ENCODE results near the gene TPM1. TPM values are rescaled to one million over a fixed set of nuclear protein-coding genes. Genes with fewer than 3 reads are reported as not detected.

Gene TPM1
- total and polyA plus RNA-seq, 2 donors (not counting 1 experiment from before 2014, with no cell fraction given) = 5.5 to 20.3 TPM

GRCh38 chr15:63069616-63070090 is 27.1 kb downstream of the TPM1 start:
- H3K27me3 ChIP-seq (replicated peaks in 1 of 4; ENCODE audit: control extremely low read depth in 1 of 4, control insufficient read depth in 3 of 4, insufficient read depth in 4 of 4, low read length in 3 of 4) = no peaks in the 10 kb centered on the region
- no peak overlapping the region for H3K4me2 ChIP-seq (replicated peaks; ENCODE audit: low read depth, low read length, poor library complexity, severe bottlenecking)
- no CpG with 5 or more reads among the region's 3 CpGs for WGBS (ENCODE audit: insufficient coverage)
- no peaks in the 10 kb centered on the region for H3K36me3 ChIP-seq (replicated peaks in 1 of 2; ENCODE audit: control extremely low read depth in 1 of 2, control insufficient read depth in 1 of 2, extremely low read depth in 1 of 2, insufficient read depth in 2 of 2, low read length in 1 of 2)
- H3K9me3 ChIP-seq (ENCODE audit: control extremely low read depth in 1 of 3, control insufficient read depth in 2 of 3, insufficient read depth in 1 of 3, low read length in 2 of 3) = no peaks in the 10 kb centered on the region
- ChIA-PET POLR2A (no interaction called here), CTCF (no interaction called here)
- Mint-ChIP-seq H3K27me3 (no peaks in the 10 kb centered on the region), H3K4me1 (no peaks in the 10 kb centered on the region), H3K27ac (no peak overlapping the region), H3K4me3 (no peak overlapping the region), H3K9me3 (ENCODE audit: insufficient read depth) (no peaks in the 10 kb centered on the region)
- intact Hi-C loops (cut with micrococcal nuclease) = no loop called here
- DNase-seq (no peak), ATAC-seq (ENCODE audit: low read depth) (no peak)
- H3K9ac ChIP-seq (ENCODE audit: low read length) = no peak overlapping the region
- H4K20me1 ChIP-seq (ENCODE audit: control insufficient read depth, insufficient read depth, low read length, poor library complexity, severe bottlenecking) = no peaks in the 10 kb centered on the region
- TF ChIP-seq CTCF (IDR thresholded peaks at IDR 0.05) (no peak), EZH2 (IDR thresholded peaks at IDR 0.05; ENCODE audit: borderline replicate concordance, insufficient read depth, low read depth, low read length, poor library complexity, severe bottlenecking) (no peak)
- no peak overlapping the region for H3K4me3 ChIP-seq (ENCODE audit: control extremely low read depth in 1 of 5, extremely low read depth in 1 of 5, insufficient read depth in 1 of 5, low read depth in 2 of 5, low read length in 4 of 5)
- H2AFZ ChIP-seq (ENCODE audit: insufficient read depth, low read depth, low read length, poor library complexity, severe bottlenecking) = no peak overlapping the region
- no peak overlapping the region for H3K27ac ChIP-seq (ENCODE audit: low read length in 2 of 2)
- H3K79me2 ChIP-seq (ENCODE audit: control insufficient read depth, insufficient read depth, low read length) = no peaks in the 10 kb centered on the region
- no peaks in the 10 kb centered on the region for H3K4me1 ChIP-seq (ENCODE audit: control insufficient read depth in 2 of 2, insufficient read depth in 2 of 2, low read length in 2 of 2)

GRCh38 chr15:63070681-63071129 is 28.2 kb downstream of the TPM1 start:
- Histone ChIP-seq H3K36me3 (replicated peaks in 1 of 2; ENCODE audit: control extremely low read depth in 1 of 2, control insufficient read depth in 1 of 2, extremely low read depth in 1 of 2, insufficient read depth in 2 of 2, low read length in 1 of 2) (no peaks in the 10 kb centered on the region), H3K9ac (ENCODE audit: low read length) (no peak overlapping the region), H3K4me1 (ENCODE audit: control insufficient read depth in 2 of 2, insufficient read depth in 2 of 2, low read length in 2 of 2) (no peaks in the 10 kb centered on the region), H4K20me1 (ENCODE audit: control insufficient read depth, insufficient read depth, low read length, poor library complexity, severe bottlenecking) (no peaks in the 10 kb centered on the region), H3K9me3 (ENCODE audit: control extremely low read depth in 1 of 3, control insufficient read depth in 2 of 3, insufficient read depth in 1 of 3, low read length in 2 of 3) (no peaks in the 10 kb centered on the region), H3K4me2 (replicated peaks; ENCODE audit: low read depth, low read length, poor library complexity, severe bottlenecking) (no peak overlapping the region), H3K27me3 (replicated peaks in 1 of 4; ENCODE audit: control extremely low read depth in 1 of 4, control insufficient read depth in 3 of 4, insufficient read depth in 4 of 4, low read length in 3 of 4) (no peaks in the 10 kb centered on the region), H3K79me2 (ENCODE audit: control insufficient read depth, insufficient read depth, low read length) (no peaks in the 10 kb centered on the region), H3K4me3 (ENCODE audit: control extremely low read depth in 1 of 5, extremely low read depth in 1 of 5, insufficient read depth in 1 of 5, low read depth in 2 of 5, low read length in 4 of 5) (no peak overlapping the region), H3K27ac (ENCODE audit: low read length in 2 of 2) (no peak overlapping the region), H2AFZ (ENCODE audit: insufficient read depth, low read depth, low read length, poor library complexity, severe bottlenecking) (no peak overlapping the region)
- POLR2A ChIA-PET = no interaction called here
- DNase-seq (no peak), ATAC-seq (ENCODE audit: low read depth) (no peak)
- CTCF ChIA-PET = no interaction called here
- Mint-ChIP-seq H3K9me3 (ENCODE audit: insufficient read depth) (no peaks in the 10 kb centered on the region), H3K27ac (no peak overlapping the region), H3K4me1 (no peaks in the 10 kb centered on the region), H3K4me3 (no peak overlapping the region), H3K27me3 (no peaks in the 10 kb centered on the region)
- WGBS (ENCODE audit: insufficient coverage) = no CpG with 5 or more reads among the region's 6 CpGs
- TF ChIP-seq CTCF (IDR thresholded peaks at IDR 0.05) (no peak), EZH2 (IDR thresholded peaks at IDR 0.05; ENCODE audit: borderline replicate concordance, insufficient read depth, low read depth, low read length, poor library complexity, severe bottlenecking) (no peak)
- intact Hi-C loops (cut with micrococcal nuclease) = no loop called here

Measured in B cell (primary cell).